Caki2 (cell line): ENCODE results near the gene TSR3. TPM values are rescaled to one million over a fixed set of nuclear protein-coding genes. Genes with fewer than 3 reads are reported as not detected.

Source experiments
- DNase-seq: peaks from one replicate; pipeline ENCODE4 v3.0.0-alpha.2; 2015; ENCODE audit warnings: low read depth
- in situ Hi-C: cut with HindIII; loops from 2 replicates; pipeline ENCODE4 v1.10.0; 2016; ENCODE audit warnings: low sequenced_read_pairs, low pct_unique_long_range_greater_than_20kb, mixed read lengths
- total RNA-seq: library from RNA; depleted of rRNA; stranded (reverse); fragments of >200 nt; shearing (Covaris generic); gene quantifications from 2 replicates; pipeline ENCODE4 v1.2.3, GENCODE V29; 2014; ENCODE audit warnings: low replicate concordance

Gene TSR3
- total RNA-seq, 1 experiment from 2014 or later: 208 TPM

DNA sequence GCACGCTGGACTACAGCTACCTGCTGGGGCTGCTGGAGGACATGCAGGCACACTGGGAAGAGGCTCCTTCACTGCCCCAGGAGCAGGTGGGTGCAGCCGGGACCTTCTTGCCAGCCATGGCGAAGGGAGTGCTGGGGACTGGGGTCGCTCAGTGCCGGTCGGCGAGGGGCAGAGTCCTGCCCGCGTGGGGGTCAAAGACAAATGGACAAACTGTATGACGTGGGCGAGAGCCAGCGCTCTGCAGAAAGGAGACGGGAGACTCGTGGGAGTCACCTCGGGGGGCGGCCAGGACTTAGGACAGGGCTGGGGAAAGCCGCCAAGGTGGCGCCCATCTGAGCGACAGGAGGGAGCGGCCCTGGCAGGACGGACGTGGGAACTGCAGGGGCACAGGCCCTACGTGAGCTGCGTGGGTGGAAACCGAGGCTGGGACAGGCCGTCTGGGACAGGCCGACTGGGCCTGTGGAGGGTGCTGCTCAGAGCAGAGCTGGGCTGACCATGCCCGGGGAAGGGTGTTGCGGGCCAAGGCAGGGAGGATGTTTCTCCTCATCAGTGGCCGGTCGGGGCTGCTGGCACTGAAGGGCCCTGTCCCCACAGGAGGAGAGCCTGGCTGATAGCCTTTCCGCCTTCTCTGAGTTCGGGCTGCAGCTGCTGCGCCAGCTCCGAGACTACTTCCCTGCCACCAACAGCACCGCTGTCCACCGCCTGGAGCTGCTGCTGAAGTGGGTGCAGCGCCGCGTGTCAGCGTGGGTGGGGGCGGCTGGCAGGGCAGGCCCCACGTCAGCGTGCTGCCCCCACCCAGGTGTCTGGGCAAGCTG is 8.0 kb downstream of the TSR3 start:
- no peak for DNase-seq
- in situ Hi-C loops: no loop called here

DNA sequence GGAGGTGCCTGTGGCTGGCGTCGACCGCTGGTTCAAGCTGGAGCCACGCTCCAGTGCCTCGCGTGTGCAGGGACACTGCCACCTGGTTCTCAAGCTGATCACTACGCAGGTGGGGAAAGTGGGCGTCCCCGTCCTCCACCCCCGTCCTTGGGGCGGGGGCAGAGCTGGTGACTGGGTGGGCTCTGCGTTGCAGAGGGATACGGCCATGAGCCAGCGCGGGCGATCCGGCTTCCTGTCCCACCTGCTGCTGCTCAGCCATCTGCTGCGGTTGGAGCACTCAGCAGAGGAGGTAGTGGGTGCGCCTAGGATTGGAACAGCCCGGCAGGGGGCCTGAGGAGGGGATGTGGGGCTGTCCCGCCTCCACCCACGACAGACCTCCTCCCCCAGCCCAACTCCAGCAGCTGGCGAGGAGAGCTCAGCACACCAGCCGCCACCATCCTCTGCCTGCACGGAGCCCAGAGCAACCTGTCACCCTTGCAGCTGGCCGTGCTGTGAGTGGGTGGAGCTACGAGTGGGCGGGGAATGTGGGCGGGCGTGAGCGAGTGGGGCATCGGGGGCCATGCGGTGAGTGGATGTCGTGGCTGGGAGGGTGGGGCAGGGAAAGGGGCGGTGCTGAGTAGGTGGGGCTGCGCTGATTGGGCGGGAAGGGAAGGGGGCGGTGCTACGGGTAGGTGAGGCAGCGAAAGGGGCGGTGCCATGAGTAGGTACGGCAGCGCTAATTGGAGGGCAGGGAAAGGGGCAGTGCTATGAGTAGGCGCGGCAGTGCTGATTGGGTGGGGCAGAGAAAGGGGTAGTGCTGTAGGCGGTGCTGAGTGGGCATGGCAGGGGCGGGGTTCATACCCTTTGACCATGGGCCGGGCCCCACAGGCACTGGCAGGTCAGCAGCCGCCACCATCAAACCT is 8.9 kb downstream of the TSR3 start:
- peak; percentile 99 for DNase-seq
- in situ Hi-C loops: no loop called here

DNA sequence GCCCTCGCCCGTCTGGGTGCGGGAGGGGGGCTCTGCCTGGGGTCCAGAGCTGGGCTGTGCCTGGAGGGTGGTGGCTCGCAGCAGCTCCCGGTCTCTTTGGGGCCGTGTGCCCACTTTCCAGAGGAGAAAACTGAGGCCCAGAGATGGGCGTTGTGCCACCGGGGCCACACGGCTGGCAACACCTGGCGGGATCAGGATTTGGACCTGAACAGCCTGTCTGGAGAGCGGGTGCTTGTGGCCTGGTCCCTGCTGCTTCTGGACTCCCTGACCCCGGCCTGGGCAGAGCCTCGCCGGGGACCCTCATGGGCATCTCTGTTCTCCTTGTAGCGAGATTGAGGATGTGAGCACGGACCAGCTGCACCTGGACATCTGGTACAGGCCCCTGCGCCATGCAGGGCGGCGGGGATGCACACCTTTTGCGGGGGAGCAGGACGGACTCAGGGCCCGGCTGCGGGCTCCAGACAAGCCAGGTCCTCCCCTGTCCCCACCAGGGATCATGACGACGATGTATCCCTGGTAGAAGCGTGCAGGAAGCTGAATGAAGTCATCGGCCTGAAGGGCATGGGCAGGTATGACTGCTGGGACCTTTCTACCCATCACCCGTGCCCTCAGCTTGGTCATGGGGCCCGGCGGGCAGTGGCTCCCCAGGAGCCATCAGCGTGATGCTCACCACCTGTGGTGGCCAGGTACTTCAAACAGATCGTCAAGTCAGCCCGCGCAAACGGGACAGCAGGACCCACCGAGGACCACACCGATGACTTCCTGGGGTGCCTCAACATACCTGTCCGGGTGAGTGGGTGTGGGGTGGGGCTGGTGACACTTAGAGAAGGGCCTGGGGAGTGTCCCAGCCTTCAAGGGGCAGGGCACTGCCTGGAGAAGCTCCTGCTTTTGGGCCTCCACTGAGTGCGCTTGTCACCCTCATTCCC is 9.9 kb downstream of the TSR3 start:
- in situ Hi-C loops: no loop called here

DNA sequence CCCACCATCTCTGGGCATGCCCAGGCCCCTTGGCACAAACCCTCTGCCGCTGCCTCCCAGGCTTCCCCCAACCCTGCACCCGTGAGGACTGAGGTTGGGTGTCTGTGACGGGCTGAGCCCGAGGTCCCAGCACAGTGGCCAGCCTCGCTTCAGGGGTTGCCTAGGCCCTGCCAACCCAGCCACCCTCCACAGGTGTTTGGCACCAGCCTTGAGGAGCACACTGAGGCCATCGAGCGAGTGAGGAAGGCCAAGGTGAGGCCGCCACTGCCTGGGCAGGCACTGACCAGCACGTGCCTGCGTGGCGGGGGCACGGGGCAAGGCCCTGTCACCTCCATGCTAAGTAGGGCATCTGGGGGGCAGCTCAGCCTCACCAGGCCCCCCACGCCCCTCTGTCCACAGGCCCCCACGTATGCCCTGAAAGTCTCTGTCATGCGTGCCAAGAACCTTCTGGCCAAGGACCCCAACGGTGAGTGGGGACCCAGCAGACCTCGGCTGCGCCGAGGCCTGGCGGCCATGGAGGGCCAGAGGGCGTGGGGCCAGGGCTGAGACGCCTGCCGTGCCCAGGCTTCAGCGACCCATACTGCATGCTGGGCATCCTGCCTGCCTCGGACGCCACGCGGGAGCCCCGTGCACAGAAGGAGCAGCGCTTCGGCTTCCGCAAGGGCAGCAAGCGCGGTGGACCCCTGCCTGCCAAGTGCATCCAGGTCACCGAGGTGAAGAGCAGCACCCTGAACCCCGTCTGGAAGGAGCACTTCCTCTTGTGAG is 10.8 kb downstream of the TSR3 start:
- no peak for DNase-seq
- in situ Hi-C loops: no loop called here

More for the DNA sequence above, 9.9 kb downstream of the TSR3 start:
- no peak for DNase-seq

DNA sequence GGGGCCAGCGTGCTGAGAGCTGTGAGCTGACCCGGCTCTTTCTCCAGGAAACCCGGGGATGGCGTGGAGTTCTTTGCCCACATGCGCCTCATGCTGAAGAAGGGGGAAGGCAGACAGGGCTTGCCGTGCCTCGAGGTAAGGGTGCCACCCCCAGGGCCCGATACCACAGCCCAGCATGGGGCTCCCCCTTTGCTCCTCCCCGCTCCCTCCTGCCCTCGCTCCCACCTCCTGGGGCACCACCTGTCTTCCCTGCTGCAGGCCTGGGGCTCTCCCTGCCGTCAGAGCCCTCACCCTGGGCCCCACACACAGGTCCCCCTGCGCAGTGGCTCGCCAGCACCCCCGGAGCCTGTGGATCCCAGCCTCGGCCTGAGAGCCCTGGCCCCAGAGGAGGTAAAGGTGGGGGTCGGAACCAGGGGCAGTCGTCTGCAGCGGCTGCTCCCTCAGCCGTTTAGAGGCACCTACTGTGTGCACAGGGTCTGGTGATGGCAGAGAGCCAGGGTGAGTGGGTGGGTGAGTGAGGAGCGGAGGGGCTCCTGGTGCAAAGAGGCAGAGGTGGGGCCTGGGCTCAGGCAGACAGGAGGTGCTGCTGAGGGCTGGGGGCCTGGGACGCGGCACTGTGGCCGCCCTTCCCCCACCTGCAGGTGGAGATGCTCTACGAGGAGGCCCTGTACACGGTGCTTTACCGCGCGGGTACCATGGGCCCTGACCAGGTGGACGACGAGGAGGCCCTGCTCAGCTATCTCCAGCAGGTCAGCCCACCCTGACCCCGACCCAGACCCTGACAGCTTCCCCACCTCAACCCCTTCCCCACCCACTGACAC is 12.6 kb downstream of the TSR3 start:
- in situ Hi-C loops: no loop called here
- DNase-seq: no peak

DNA sequence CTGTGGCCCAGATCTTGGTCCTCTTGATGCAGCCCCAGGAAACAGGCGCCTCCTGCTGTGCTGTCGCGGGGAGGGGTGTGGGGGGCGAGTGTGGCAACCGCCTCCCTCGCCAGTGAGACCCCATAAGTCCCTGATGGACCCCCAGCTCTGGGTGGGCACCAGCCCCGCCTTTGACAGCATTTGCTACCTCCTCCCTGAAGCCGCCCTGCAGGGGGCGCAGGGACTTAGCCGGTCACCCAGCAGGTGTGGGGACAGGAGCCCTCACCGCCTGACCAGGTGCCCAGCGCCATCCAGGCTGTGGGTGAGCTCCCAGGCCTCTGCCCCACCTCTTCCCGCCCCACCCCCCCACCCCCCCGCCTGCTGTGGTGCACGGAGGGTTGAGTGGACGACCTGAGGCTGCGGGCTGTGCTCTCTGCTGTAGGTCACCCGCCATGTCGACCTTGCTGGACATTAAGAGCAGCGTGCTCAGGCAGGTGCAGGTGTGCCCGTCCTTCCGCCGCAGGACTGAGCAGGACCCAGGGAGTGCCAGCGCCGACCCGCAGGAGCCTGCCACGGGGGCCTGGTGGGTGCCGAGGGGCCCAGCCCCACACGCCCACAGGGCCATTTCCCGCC is 13.5 kb downstream of the TSR3 start:
- in situ Hi-C loops: no loop called here
- DNase-seq: no peak

DNA sequence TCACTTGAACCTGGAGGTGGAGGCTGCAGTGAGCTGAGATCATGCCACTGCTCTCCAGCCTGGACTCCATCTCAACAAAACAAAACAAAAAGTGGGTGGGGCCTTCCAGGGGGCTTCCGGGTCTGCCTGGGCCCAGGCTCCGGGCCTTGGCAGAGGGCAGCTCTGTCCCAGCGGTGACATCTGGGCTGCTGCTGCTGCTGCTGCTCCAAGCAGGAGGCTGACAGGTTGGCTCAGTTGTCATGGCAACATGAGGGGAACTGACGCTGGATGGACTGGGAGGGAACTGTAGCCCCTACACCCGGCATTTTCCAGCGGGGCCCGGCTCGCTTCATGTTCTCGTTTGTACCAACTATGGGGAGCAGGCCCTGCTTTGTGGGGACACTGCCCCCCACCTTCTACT is 14.2 kb downstream of the TSR3 start:
- no peak for DNase-seq
- in situ Hi-C loops: no loop called here

DNA sequence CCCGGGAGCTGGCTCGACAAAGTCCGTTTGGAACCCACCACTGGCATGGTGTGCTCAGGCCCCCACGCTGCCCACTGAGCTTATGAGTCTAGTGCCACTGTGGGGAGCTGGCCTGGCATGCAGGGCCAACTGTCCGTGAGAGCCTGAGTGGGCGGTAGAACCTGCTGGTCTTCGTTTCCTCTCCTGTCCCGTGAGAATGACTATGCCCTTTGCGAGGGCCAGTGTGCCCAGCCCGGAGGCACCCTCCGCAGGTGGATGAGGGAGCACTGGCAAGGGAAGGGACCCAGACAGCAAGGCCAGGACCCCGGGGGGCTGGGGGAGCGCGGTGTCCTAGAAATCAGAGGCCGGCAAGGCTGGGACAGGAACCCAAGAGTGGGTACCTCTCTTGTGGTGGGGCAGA is 15.1 kb downstream of the TSR3 start:
- no peak for DNase-seq
- in situ Hi-C loops: no loop called here

DNA sequence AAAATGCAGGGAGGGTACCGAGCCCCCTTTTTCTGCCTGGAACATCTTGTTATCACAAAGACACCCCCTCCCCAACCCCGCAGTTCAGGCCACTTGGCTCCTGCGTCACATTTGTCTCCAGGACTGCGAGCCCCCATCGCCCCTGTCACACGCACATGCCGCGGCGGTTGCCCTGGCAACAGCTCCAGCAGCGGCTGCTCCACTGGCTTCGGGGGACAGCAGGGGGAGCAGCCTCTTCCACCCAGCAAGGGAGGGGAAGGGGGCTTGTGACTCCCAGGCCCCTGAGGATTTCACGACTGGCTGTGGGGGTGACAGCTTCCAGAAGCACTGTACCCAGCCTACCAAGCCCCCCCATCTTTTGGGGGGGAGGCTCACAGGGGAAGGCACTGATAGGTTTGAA is 15.7 kb downstream of the TSR3 start:
- in situ Hi-C loops: no loop called here

DNA sequence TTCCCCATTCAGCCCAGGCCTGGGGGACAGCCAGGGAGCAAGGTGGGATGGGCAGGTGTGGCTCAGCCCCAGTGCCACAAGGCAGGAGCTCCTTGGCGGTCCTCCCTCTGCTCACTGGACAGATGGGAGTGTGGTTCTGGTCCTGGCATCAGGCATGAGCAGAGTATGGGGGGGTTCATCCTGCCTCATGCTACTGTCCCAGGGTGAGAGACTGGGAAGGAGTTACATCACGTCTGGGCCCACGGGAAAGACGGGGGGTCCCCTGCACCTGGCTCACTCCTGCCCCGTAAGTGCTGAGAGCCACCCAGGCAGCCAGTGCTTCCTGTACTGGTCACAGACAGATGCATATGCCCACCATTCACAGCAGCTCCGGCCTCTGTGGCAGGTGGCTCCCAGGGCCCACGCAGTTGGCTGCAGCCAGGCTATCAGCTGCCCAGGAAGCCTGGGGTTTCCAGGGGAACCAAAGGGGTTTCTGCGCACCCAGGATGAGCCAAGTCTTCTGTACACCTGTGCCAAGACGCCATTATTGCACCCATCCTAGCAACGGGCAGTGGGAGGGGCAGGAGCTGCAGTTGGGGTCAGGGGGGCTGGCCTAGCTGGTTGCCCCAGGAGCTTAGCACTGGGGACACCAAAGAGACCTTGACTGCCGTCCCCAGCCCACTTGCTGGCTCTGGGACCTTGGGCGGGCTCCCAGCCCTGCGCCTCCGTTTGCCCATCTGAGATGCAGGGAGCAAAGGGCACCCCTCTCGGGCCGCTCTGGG is 16.3 kb downstream of the TSR3 start:
- in situ Hi-C loops: no loop called here
- DNase-seq: no peak

More for the DNA sequence above, 15.7 kb downstream of the TSR3 start:
- DNase-seq: no peak

DNA sequence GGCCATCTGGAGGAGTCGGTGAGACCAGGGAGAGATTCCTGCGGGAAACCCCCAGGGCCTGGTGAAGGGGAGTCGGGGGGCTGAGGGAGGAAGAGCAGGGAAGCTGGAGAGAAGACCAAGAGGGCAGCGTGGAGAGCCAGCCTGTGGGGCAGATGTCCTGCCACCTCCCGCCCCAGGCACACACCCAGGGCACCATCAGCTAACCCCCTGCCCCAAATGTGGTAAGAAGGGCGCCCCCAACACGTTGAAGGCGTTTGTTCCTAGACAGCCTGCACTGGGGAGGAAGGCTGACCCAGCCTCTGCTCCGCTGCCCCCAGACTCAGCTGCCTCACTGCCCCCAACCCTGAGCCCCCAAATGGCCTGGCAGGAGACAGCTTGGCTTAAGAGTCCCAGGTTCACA is 16.9 kb downstream of the TSR3 start:
- no peak for DNase-seq
- in situ Hi-C loops: no loop called here

DNA sequence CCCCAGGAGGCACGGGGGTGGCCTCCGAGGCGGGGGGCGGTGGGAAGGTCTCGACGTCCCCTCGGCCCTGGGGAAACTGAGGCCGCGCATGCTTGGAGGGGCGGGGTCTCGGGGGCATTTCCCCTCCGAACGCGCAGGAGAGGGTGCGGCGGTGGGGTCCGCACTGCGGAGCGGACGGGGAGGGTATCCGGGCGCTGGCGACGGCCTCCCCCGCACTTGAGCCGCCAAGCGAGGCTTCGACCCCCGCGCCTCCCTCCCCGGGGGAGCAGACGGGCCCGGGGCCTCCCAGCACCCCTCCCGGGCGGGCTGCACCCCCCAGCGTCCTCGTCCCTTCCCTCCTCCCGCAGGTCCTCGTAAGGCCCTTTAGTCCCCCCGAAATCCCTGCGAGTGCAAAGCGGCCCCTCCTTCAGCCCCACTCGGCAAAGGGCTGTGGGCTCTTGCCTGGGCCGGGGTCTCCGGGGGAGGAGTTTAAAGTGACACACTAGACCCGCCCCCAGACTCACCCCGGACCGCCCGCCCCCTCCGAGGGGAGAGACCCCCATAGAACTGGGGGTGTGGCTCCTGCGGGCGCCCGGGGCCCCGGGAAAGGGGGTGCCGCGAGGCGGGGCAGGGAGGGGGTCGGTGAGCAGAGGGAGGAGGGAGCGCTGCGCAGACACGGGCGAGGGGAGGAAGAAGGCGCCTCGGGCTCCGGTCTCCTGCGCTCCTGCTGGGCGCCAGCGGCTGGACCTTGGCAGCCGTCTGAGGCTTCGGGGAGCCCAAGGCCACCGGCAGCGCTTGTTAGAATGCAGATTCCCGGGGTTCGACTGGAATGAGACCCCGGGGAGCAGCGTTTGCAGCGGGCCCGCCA is 17.6 kb downstream of the TSR3 start:
- DNase-seq: no peak
- in situ Hi-C loops: no loop called here

DNA sequence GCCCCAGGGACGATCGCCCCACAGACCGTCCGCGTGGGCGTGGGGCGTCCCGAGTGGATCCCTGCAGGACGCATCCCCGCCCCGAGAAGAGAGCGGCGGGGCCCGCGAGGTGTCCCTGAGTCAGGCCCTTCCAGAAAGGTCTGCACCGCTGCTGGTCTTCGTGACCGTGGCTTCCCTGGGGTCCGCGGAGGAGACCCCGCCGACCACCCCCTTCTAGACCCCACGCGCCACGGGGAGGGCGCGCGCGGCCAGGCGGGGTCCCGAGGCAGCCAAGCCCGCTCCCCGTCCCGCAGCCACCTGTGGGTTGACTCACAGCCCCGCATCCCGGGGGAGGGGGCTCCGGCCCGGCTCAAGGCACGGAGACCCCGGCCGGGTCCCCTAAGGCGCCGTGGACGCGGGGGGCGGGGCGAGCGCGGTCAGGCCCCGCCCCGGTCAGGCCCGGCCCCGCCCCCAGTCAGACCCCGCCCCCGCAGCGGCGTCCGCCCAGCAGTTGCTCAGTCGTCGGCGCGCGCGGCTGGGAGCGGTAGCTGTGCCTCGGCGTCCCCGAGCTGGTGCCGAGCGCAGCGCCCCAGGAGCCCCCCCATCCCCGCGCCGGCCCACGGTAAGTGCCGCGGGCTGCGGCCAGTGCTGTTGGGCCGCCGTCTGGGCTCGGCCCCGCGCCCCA is 18.4 kb downstream of the TSR3 start, which contains the start of gene BAIAP3:
BAIAP3 (plus strand) TSS at position 497 of the 664 bp plus-strand sequence. CDS start 4,905 bp downstream, outside the sequence.
- in situ Hi-C loops: no loop called here
- DNase-seq: no peak

DNA sequence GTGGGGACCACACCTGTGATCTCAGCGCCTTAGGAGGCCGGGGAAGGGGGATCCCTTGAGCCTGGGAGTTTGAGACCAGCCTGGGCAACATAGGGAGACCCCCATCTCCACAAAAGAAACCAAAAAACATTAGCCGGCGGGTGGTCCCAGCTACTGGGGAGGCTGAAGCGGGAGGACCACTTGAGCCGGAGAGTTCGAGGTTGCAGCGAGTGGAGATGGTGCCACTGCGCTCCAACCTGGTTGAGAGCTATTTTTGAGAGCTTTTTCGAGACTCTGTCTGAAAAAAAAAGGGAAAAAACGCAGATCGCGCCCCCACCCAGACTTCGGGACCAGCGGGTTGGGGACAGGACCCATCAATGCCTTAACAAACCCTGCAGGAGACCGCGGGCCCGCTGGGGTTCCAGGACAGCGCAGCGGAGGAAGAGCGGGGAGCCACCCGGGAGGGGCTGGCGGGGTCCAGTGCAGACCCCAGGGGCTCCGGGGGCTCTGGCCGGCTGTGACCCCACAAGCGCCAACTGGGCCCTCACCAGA is 19.0 kb downstream of the TSR3 start:
- in situ Hi-C loops: no loop called here
- no peak for DNase-seq
